HTERT RPE-1 (cell line): Measurements from ENCODE around the gene CHST12.

Experiments
- in situ Hi-C: fragments of 300-500 bp; cut with MboI; formaldehyde crosslinking; loops from 4 replicates; pipeline ENCODE4 v1.14.3; 2020; ENCODE audit warnings: low sequenced_read_pairs

The CHST12 gene

DNA sequence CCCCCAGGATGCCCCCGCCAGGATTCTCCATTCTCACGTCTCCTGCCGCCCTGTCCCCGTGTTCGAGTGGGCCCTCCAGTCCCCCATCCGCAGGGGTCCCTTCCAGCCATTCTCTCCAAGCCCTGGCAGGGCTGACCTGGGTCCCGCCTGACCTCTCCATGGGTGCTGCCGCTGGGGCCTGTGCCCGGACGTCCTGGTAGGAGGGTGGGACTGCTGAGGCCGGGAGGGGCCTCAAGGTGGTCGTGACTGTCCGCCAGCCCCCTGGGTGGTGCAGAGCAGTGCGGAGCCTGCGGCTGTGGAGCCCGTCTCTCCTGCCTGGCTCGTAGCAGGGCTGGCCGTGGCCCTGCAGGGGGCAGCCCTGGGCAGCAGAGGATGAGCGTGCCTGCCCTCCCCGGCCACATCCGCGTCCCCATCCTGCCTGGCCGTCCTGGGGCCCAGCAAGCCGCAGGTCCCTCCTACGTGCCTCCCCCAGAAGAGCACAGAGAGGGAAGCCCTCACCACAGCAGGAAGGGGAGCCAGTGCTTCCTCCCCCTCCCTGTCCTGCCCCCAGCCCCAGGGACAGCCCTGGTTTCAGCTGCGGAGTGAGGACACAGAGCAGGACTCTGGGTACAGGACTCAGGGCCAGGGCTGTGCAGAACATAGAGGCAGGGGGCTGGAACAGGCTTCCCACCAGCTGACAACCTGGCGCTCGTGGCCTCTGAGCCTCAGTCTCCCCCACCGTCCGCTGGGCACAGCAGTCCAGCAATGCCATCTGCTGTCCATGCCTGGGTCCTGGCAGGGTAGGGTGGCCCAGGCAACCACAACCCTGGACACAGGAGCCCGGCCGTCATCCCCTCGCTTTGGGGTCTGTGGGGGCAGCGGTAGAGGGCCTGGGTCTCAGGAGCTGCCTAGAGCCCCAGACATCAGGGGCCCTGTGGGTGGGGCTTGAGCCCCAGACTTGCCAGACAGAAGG lies 74.3 kb downstream of the CHST12 start:
- in situ Hi-C loops = no loop called here

DNA sequence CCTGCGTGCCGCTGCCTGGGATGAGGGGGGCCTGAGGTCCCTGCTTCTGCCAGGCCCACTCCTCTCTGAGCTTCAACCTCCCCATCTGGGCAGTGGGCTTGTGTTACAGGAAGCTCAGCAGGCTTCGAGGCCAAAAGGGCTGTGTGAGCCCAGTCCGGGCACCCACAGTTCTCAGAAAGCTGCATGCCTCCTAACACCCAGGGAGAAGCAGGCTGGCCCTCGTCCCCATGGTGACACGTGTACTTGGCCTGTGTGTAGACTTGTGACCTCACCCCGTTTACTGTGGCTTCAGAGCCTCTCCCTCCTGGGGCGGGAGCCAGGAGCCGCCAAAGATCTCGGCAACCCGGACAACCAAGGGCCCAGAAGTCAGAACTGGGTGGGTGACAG lies 75.0 kb downstream of the CHST12 start:
- in situ Hi-C loops = no loop called here

DNA sequence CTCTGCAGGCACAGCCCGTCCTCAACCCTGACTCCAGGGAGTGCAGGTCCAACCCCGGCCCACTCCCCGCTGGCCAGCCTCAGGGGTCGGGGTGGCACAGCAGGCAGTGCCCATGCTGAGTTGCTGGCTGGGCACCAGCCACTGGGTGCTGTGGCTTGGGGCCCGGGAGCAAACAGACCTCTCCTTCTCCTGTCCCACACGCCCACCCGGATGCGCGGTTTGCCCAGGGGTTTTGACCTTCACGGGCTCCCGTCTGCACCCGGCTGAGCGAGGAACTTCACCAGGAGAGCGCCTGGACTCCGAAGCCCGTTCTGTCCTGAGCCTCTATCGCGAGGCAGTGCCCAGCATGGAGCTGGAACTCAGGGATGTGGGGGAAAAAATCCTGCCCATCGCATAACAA lies 75.4 kb downstream of the CHST12 start:
- in situ Hi-C loops = no loop called here

DNA sequence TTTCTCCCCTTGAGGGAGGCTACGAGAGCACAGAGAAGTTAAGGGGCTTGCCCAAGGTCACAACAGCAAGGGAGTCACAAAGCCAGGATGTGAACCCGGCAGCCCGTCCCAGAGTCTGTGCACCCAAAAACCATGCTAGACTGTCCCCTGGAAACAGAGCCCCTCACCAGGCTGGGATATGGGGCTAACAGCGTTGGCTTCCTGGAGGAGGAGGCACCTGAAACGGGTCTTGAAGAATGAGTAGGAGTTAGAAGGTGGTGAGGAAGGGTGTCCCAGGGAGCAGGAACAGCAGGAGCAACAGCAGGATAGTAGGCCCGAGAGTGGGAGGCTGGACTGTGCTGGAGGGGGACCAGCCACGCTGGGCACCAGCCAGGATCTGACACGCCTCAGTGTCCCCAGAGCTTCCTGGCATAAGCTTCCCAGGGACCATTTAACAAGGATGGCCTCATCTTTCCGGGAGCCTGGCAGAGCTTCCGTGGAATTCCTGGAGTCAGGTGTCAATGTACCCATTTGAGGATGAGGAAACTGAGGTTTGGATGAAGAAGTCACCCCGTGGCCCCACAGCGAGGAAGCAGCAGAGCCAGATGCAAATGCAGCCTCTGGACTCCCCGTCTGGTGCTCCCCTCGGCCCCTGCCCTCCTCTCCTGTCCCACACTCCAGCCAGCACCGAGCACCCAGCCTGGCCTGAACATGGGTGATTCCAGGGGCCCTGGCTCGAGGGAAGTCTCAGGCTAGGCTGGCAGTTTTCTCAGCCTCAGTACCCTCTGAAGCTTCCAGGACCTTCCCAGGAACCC lies 76.1 kb downstream of the CHST12 start:
- in situ Hi-C loops = no loop called here

DNA sequence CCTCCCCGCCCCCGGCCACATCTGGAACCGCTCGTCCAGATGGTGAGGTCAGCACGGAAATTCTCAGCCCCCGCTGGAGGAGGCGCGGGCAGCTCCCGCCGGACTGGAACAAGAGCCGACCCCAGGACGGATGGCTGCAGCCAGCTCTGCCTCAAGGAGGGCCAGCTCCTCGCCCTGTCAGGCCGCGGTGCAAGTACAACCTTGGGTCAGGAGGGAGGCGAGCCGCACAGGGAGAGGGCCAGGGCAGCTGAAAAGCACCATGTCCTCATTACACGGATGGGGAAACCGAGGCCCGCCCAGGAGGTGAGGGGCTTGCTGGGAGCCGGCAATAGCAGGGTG lies 76.6 kb downstream of the CHST12 start:
- in situ Hi-C loops = no loop called here

DNA sequence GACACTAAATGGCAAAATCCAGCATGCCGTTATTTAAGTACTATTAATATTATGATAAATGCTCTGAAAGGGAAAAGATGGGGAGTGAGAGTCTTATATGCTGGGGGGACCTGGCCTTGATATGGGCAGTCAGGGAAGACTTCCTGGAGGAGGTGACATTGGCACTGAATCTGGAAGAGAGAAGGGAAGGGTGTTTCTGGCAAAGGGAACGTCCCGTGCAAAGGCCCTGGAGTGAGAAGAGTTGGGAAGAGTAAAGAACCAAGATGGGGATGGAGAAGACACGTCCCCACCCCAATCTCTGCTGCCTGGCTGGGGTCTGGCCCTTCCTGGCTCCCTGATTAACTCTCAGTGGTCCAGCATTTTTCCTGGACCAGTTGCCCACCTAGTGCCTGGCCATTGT lies 77.8 kb downstream of the CHST12 start:
- in situ Hi-C loops = no loop called here

DNA sequence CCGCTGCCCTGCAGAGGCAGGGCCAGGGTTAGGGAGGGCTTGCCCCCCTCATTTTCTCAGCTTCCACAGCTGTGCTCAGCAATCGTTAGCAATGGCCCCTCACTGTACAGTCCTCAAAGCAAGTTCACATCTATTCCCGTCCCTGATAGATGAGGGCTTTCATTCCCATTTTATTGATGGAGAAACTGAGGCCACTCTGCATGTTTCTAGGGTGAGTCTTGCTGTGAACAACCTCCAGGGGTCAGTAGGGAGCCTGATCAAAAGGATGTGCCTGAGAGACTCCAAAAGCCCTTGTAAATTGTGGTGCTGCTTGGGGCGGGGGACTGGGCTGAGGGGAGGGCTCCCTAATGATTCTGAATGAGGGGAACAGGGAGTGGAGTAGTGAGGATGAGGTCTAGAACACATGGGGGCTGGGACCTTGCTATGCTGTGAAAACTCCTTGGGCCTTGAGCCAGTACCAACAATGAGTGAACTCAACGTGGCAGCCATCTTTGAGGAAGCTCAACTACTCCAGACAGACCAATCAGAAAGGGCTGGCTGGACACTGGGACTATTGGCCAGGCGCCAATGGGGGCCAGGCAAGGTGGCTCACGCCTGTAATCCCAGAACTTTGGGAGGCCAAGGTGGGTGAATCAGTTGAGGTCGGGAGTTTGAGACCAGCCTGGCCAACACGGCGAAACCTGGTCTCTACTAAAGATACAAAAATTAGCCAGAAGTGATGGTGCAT lies 79.5 kb downstream of the CHST12 start:
- in situ Hi-C loops = no loop called here

DNA sequence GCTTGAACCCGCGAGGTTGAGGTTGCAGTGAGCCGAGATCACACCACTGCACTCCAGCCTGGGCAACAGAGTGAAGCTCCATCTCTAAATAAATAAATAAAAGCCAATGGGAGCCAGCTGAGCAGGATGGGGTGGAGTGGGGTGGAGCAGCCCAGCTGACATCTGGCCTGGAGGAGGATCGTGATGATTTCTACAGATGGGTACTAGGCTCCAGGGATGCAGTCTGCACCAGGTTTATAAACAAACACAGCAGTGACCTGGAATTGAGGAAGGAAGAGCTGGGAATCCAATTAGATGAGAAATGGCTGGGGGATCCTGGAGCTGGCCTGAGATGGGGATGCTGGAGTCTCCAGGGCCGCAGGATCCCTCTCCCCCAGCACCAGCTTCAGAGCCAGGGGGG lies 80.1 kb downstream of the CHST12 start:
- in situ Hi-C loops = no loop called here

DNA sequence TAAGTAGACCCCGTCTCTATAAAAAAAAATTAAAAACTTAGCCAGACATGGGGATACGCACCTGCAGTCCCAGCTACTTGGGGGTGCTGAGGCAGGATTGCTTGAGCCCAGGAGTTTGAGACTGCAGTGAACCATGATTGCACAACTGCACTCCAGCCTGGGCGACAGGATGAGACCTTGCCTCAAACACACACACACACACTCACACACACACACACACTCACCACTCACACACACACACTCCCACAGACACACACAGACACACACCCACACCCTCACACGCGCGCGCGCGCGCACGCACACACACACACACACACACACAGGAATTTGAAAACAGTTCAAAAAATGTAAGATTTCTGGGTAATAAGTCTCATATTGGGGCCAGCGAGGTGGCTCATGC lies 81.5 kb downstream of the CHST12 start:
- in situ Hi-C loops = no loop called here

DNA sequence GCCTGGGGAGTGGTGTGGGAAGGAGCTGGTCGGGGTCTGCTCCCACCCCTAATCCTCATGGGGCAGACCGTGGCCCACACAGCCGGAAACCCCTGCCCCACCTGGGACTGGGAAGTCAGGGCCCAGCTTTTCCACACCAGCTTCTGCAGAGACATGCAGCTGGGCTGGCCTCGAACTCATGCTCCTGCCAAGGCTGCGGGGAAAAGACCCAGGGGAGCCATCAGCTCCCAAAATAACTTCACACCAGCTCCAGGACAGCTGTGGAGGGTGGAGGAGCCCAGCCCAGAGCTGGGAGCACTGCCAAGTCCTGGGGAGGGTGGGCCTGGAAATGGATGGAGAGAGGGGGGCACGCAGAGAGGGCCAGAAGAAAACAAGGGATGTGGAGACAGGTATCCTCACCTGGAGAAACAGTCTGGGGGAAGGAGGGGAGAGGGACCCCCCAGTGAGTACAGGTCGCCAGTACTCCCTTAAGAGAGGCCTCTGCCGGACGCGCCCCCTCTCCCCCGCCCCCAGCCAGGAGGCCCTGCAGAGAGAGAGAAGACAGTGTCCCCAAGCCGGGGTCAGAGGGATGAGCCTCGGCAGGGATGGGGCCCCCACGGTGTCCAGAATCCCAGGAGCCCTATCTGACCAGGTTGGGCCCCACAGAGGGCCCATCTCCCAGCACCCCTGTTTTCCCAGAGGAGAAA lies 84.3 kb downstream of the CHST12 start:
- in situ Hi-C loops = no loop called here

DNA sequence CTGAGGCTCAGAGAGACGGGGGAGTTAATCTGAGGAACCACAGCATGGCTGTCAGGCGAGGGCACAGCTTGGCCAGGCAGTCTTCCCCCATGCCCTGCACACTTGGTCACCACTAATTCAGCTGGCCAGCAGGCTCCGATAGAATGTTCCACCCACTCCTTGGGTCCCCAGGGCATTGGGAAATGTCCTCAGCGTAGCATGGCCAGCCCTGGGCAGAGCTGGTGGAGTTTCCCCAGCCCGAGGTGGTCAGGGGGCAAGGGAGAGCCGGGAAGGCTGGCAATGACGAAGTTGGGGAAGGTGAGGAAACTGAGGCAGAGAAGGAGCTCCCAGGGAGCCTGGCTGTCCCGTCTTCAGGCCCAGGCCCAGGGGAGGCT lies 84.8 kb downstream of the CHST12 start:
- in situ Hi-C loops = no loop called here

DNA sequence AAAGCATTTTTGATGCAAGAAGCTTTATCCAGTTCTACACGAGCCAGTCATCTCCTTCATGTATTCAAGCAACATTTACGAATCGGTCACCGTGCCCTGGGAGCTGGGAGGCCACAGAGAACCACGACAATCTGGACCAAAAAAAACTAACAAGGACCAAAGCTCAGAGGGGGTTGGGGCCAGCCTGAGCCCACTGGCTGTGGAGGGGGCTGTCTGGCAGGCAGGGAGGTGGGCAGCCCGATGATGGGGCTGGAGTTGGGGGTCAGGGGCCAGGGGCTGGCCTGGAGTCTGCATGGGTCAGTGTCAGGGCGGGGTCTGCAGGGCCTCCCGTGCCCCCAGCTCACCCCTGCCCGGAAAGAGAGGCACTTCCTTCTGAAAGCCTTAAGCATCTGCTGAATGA lies 85.3 kb downstream of the CHST12 start:
- in situ Hi-C loops = no loop called here

DNA sequence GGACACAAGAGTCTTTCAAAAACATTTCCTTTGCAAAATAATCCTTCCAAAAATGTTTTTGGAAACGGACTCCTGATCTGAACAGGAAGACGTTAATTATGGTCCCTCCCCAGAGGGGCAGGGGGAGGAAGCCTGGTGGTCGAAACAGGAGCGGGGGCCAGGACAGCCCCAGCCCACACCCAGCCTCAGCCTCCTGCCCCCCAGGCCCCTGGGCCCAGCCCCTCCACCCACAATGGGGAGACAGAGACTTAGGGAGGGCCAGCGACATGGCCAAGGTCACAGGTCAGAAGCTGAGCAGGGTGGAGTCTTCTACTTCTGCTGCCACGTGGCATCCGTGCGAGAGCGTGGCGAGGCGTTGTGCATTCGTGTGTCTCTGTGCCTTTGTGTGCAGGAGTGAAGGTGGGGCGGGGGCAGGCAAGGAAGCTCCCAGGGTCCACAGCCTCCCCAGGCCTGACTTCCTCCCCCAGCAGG lies 86.8 kb downstream of the CHST12 start:
- in situ Hi-C loops = no loop called here

DNA sequence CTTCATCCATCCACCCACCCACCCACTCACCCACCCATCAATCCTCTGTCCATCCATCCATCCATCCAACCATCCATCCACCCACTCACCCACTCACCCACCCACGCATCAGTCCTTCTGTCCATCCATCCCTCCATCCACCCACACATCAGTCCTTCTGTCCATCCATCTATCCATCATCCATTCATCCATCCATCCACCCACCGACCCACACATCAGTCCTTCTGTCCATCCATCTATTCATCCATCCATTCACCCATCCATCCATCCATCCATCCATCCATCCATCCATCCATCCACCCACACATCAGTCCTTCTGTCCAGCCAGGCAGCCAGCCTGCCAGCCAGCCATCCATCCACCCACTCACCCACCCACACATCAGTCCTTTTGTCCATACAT lies 88.6 kb downstream of the CHST12 start:
- in situ Hi-C loops = no loop called here

DNA sequence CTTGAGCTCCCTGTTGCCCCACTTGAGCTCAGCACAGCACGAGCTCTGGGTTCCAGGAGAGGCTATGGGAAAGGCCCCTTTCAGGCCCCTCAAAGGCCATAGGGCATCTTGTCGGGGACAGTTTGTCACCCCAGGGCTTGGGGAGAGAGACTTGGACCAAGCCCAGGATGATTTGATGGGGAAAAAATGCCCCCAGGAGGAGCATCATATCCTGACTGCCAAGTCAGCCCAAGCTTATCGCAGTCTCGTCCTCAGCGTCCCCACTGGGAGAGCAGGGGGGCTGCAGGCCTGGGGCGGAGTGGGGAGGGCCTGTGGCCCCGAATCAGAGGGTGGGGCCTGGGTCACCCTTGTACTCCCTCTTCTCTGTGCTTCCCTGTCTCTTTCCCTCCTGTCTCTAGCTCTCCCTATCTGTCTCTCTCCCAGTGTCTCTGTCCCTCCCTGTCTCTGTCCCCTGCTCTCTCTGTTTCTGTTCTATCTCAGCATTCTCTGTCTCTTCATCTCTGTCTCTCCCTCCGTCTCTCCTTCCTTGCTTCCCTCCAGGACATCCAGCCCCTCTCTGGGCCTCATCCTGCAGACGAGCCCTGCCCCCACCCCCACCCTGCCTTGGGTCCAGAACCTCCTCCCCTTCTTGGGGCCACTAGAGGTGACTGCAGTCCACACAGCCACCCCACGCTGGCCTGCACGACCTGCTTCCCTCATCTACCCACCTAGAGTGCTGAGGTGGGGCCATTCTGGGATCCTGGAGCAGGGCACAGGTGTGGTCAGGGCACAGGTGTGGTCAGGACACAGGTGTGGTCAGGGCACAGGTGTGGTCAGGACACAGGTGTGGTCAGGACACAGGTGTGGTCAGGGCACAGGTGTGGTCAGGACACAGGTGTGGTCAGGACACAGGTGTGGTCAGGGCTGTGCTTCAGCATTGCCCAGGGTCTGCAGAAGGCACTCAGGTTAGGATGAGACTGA lies 90.1 kb downstream of the CHST12 start:
- in situ Hi-C loops = no loop called here

DNA sequence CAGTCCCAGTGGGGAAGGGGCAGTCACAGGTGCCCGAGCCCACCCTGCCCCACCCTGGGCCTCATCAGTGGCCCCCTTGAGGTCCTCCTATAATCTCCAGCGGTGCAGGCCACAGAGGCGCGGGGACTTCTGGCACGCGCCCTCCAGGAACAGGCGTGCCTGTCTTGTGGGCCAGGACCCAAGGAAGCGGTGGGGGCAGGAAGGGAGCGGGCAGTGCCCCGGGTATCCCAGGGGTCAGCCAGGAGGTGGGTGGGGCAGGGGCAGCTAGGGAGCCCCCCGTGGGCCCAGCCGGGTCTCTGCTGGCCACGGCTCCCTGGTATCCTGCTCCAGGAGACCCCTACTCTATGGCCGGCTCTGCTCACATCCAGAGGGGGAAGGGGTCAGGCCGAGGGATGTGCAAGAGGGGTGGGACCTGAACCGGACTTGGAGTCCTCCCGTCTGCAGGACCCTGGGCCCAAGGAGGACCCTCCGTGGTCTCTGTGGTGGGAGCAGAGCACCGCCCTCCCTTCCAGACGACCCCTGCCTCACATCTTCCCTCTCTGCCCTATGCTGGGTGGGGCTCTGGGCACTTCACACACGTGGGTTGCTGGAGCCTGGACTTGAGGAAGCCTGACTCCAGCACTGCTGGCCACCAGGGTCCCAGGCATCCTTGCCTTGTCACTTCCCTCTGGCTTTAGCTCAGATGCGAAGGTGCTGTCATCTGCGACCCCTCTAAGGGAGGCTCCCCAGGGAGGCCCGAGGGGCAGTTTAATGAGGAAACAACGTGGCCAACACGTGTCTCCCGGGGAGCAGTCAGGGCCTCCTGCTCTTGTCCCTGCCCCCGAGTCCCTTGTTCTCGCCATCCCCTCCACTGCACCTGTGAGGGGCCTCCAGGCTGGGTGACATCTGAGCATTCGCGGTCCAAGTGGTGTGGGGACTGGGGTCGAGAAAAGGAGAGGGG lies 91.0 kb downstream of the CHST12 start:
- in situ Hi-C loops = no loop called here

DNA sequence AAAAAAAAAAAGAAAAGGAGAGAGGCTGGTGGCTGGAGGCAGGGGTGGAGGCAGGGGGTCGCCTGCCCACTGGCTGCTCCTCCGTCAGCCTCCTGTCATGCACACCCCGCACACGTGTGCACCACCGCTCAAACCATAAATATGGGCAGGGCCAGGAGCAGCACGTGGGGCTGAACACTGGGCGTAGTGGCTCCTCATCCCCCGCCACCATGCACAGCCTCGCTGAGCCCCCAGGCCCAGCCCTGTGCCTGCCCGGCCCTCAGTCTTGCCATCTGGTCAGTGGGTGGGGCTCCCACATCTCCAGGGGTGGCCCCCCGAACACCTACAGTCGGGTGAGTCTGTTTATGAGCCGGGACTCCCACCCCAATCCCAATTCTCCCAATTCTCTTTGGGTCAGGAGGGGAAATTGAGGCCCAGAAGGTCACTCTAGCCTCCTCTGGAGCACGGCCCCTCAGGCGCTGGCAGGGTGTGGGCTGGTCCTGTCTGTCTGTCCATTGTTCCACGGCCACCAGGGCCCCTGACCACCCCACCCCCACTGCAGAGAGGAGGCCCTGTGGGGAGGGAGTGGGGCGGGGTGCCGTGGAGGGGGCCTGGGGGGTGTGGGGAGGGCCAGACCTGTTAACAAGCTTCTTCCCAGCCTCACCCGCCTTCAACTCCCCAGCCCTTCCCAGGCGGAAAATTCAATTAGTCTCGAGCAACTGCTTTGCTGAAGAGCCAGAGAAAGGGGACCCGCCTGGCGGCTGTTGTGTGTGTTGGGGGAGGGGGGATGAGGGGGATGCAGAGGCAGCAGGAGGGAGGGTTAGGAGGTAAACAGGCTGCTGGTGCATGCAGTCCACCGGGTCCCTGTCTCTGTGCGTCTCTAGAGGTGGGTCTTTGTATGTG lies 92.2 kb downstream of the CHST12 start:
- in situ Hi-C loops = no loop called here

DNA sequence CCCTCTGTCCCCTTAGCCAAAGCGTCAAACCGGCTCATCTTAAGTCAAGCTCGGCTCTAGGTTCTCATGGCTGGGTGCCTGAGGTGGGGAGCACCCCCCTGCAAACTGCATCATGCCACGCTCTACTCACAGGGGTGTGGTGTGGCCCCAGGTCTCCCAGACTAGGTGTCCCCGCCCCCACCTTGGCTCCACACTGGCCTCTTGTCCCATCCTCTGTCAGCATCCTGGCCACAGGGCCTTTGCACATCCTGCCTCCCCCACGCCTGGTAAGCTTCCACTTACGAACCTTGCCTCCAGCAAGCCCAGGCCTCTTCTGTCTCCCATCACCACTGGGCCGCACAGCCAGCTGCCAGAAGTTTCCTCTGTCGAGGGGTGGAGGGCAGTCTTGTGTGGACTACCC lies 93.0 kb downstream of the CHST12 start:
- in situ Hi-C loops = no loop called here
